HEK293T (cell line): Measurements from ENCODE around the gene MRPL10.

Experiments
- CTCF ChIA-PET: fragments of 350-600 bp; formaldehyde crosslinking; extraction: SDS; loops from one replicate; lab custom pipeline; 2021; ENCODE audit warnings: antibody characterized with exemption, inconsistent platforms; lab: Yijun Ruan, JAX
- POLR2A ChIA-PET: fragments of 350-600 bp; formaldehyde crosslinking; extraction: SDS; loops from one replicate; lab custom pipeline; 2020; ENCODE audit warnings: antibody characterized with exemption, inconsistent platforms; lab: Yijun Ruan, JAX
- DNase-seq: peaks from one replicate; pipeline ENCODE4 v3.0.0; 2012; ENCODE audit warnings: mixed read lengths; ENCODE audit errors: extremely low spot score
- ARNT ChIP-seq: fragments of 450-650 bp; IDR thresholded peaks from 2 replicates; pipeline ENCODE4 v1.6.1; 2017; ENCODE audit warnings: mild to moderate bottlenecking
- BHLHE40 ChIP-seq: fragments of 450-650 bp; IDR thresholded peaks from 2 replicates; pipeline ENCODE4 v1.6.1; 2016; ENCODE audit warnings: mild to moderate bottlenecking, moderate library complexity, borderline replicate concordance
- CTBP1 ChIP-seq: fragments of 450-650 bp; IDR thresholded peaks from 2 replicates; pipeline ENCODE4 v1.6.1; 2016; ENCODE audit warnings: borderline replicate concordance
- ELF4 ChIP-seq: fragments of 450-650 bp; IDR thresholded peaks from 2 replicates; pipeline ENCODE4 v1.6.1; 2017; ENCODE audit warnings: antibody characterized with exemption
- FOXA1 ChIP-seq: fragments of 450-650 bp; IDR thresholded peaks from 2 replicates; pipeline ENCODE4 v1.6.1; 2016; ENCODE audit warnings: mild to moderate bottlenecking
- FOXK2 ChIP-seq: fragments of 450-650 bp; IDR thresholded peaks from 2 replicates; pipeline ENCODE4 v1.6.1; 2016; ENCODE audit warnings: mild to moderate bottlenecking
- FOXM1 ChIP-seq: fragments of 450-650 bp; IDR thresholded peaks from 2 replicates; pipeline ENCODE4 v1.6.1; 2017; ENCODE audit warnings: mild to moderate bottlenecking, borderline replicate concordance
- HDGF ChIP-seq: fragments of 450-650 bp; IDR thresholded peaks from 2 replicates; pipeline ENCODE4 v1.6.1; 2017; ENCODE audit warnings: antibody characterized with exemption, borderline replicate concordance
- L3MBTL2 ChIP-seq: fragments of 450-650 bp; conservative IDR thresholded peaks from 2 replicates; pipeline ENCODE4 v1.6.1; 2016; ENCODE audit warnings: mild to moderate bottlenecking
- LEF1 ChIP-seq: fragments of 450-650 bp; IDR thresholded peaks from 2 replicates; pipeline ENCODE4 v1.6.1; 2017; ENCODE audit warnings: mild to moderate bottlenecking, borderline replicate concordance
- NFRKB ChIP-seq: fragments of 450-650 bp; IDR thresholded peaks from 2 replicates; pipeline ENCODE4 v1.6.1; 2016; ENCODE audit warnings: mild to moderate bottlenecking, moderate library complexity
- PKNOX1 ChIP-seq: fragments of 450-650 bp; IDR thresholded peaks from 2 replicates; pipeline ENCODE4 v1.6.1; 2016
- SP1 ChIP-seq: fragments of 450-650 bp; IDR thresholded peaks from 2 replicates; pipeline ENCODE4 v1.6.1; 2017
- SUZ12 ChIP-seq: fragments of 450-650 bp; IDR thresholded peaks from 2 replicates; pipeline ENCODE4 v1.6.1; 2016; ENCODE audit warnings: mild to moderate bottlenecking
- TARDBP ChIP-seq: fragments of 450-650 bp; IDR thresholded peaks from 2 replicates; pipeline ENCODE4 v1.6.1; 2016
- ZNF384 ChIP-seq: fragments of 450-650 bp; IDR thresholded peaks from 2 replicates; pipeline ENCODE4 v1.6.1; 2016

The MRPL10 gene

GRCh38 chr17:47831003-47831933 is at the start of gene MRPL10, which contains the start of gene LRRC46:
TSS of gene MRPL10 (minus strand) at chr17:47831541. CDS start at chr17:47831511, 30 bp downstream.
TSS of gene LRRC46 (plus strand) at chr17:47831670. CDS start at chr17:47831990, 320 bp downstream.
- TF ChIP-seq L3MBTL2 (peak; percentile 62), ELF4 (peak; percentile 66), SUZ12 (no peak), TARDBP (no peak)
- ChIA-PET CTCF (interaction anchor here (0.6 to 1.4 kb wide), 7 partner anchors 10 to 116 kb away, joined by 3 to 8 read pairs (median 3); partner anchors contain the start of gene SCRN2), POLR2A (interaction anchor here (0.6 to 2.6 kb wide), 36 partner anchors 8 to 277 kb away, joined by 3 to 57 read pairs (median 3); partner anchors contain the start of genes CDK5RAP3, KPNB1, OSBPL7 and PNPO)
- DNase-seq: peak; percentile 99

- no peak for DNase-seq
- ChIA-PET CTCF (interaction anchor here (1.3 to 17.9 kb wide), 3 partner anchors 9 to 35 kb away, joined by 3 to 355 read pairs (median 5); partner anchors contain the start of gene SCRN2), POLR2A (interaction anchor here (1.1 to 1.4 kb wide), 3 partner anchors 12 to 48 kb away, joined by 3 to 5 read pairs (median 4); partner anchors contain the start of genes LRRC46, MRPL10 and SP2)
Measured at GRCh38 chr17:47879776-47880454, 48.6 kb upstream of the MRPL10 start.

GRCh38 chr17:47879028-47879585 is 47.8 kb upstream of the MRPL10 start:
- ChIA-PET CTCF (interaction anchor here (0.6 to 17.9 kb wide), 3 partner anchors 8 to 34 kb away, joined by 3 to 355 read pairs (median 3); partner anchors contain the start of gene SCRN2), POLR2A (interaction anchor here (1.1 to 1.4 kb wide), 3 partner anchors 13 to 48 kb away, joined by 3 to 5 read pairs (median 4); partner anchors contain the start of genes LRRC46, MRPL10 and SP2)
- DNase-seq: no peak
- TF ChIP-seq ARNT: no peak
- no peak for TF ChIP-seq BHLHE40
- no peak for TF ChIP-seq ZNF384
- no peak for TF ChIP-seq L3MBTL2
- no peak for TF ChIP-seq SP1
- no peak for TF ChIP-seq TARDBP
- no peak for TF ChIP-seq FOXK2
- TF ChIP-seq PKNOX1: no peak
- TF ChIP-seq SUZ12: no peak

More at GRCh38 chr17:47879776-47880454, 48.6 kb upstream of the MRPL10 start:
- TF ChIP-seq ARNT (no peak), HDGF (no peak), ZNF384 (no peak), NFRKB (no peak)

GRCh38 chr17:47878203-47879027 is 47.1 kb upstream of the MRPL10 start:
- POLR2A ChIA-PET: interaction anchor here (1.2 to 1.4 kb wide), 2 partner anchors 14 to 17 kb away, joined by 4 to 5 read pairs; partner anchors contain the start of gene SP2
- TF ChIP-seq FOXM1 (no peak), NFRKB (no peak), ZNF384 (no peak), TARDBP (no peak), SP1 (no peak), SUZ12 (no peak), ELF4 (no peak), FOXA1 (no peak), BHLHE40 (no peak), LEF1 (no peak), CTBP1 (no peak), HDGF (no peak)
- no peak for DNase-seq
- CTCF ChIA-PET: interaction anchor here (17.9 kb wide), 1 partner anchor 34 kb away, joined by 355 read pairs; the partner anchor contains the start of gene SCRN2

GRCh38 chr17:47877368-47878034 is 46.2 kb upstream of the MRPL10 start:
- TF ChIP-seq SUZ12 (no peak), BHLHE40 (no peak), ZNF384 (no peak), HDGF (no peak), SP1 (no peak), CTBP1 (no peak), NFRKB (no peak), FOXM1 (no peak), ELF4 (no peak), LEF1 (no peak), L3MBTL2 (no peak), FOXK2 (no peak), FOXA1 (no peak), TARDBP (no peak), ARNT (no peak), PKNOX1 (no peak)
- ChIA-PET POLR2A (no interaction called here), CTCF (no interaction called here)
- no peak for DNase-seq
